GM23338 (cell line): ENCODE data around the gene ZNF445. TPM values are rescaled to one million over a fixed set of nuclear protein-coding genes. Genes with fewer than 3 reads are reported as not detected.
"Not testable (repeated sequence)": the region's sequence is repeated elsewhere in the genome, so short reads cannot be mapped to it uniquely, and the experiment has no call there.

Experiments
- ATAC-seq: fragments of 200-7000 bp; cut with Tn5 transposase; 3 replicates; pipeline ENCODE4 v1.9.1; 2020
- DNase-seq: peaks from one replicate; pipeline ENCODE4 v3.0.0-alpha.2; 2015; ENCODE audit warnings: low spot score
- H2AFZ ChIP-seq: fragments of 200-600 bp; sonication (generic); 2 replicates; pipeline ENCODE4 v1.8.0; 2016; ENCODE audit warnings: antibody characterized with exemption, mild to moderate bottlenecking, moderate library complexity
- H3F3A ChIP-seq: fragments of 200-600 bp; sonication (generic); replicated peaks from 2 replicates; pipeline ENCODE4 v1.8.0; 2017; ENCODE audit warnings: antibody characterized with exemption, mixed run types, low read depth
- H3K27ac ChIP-seq: fragments of 200-600 bp; sonication (generic); 2 replicates; pipeline ENCODE4 v1.6.1; 2016; ENCODE audit warnings: low read depth
- H3K27me3 ChIP-seq: fragments of 200-600 bp; sonication (generic); 2 replicates; pipeline ENCODE4 v1.8.0; 2016; ENCODE audit warnings: mild to moderate bottlenecking, mixed run types, moderate library complexity; ENCODE audit not compliant: insufficient read depth
- H3K36me3 ChIP-seq: fragments of 200-600 bp; sonication (generic); 2 replicates; pipeline ENCODE4 v1.8.0; 2016; ENCODE audit warnings: mild to moderate bottlenecking; ENCODE audit not compliant: insufficient read depth
- H3K4me1 ChIP-seq: fragments of 200-600 bp; sonication (generic); 2 replicates; pipeline ENCODE4 v1.8.0; 2016; ENCODE audit warnings: mild to moderate bottlenecking, moderate library complexity; ENCODE audit not compliant: insufficient read depth
- H3K4me2 ChIP-seq: fragments of 200-600 bp; sonication (generic); 2 replicates; pipeline ENCODE4 v1.7.1; 2017; ENCODE audit warnings: mixed run types
- H3K4me3 ChIP-seq: fragments of 200-600 bp; sonication (generic); 2 replicates; pipeline ENCODE4 v1.6.1; 2016; ENCODE audit warnings: mixed run types
- H3K79me2 ChIP-seq: fragments of 200-600 bp; sonication (generic); replicated peaks from 2 replicates; pipeline ENCODE4 v1.8.0; 2017; ENCODE audit warnings: mild to moderate bottlenecking; ENCODE audit not compliant: insufficient read depth
- H3K9me2 ChIP-seq: fragments of 200-600 bp; sonication (generic); 2 replicates; pipeline ENCODE4 v1.8.0; 2017; ENCODE audit not compliant: insufficient read depth
- H4K20me1 ChIP-seq: fragments of 200-600 bp; sonication (generic); replicated peaks from 2 replicates; pipeline ENCODE4 v1.8.0; 2017; ENCODE audit warnings: mild to moderate bottlenecking; ENCODE audit not compliant: insufficient read depth
- H3K27ac Mint-ChIP-seq: 2 replicates; pipeline ENCODE4 v1.8.0; 2020; ENCODE audit warnings: inconsistent platforms, mild to moderate bottlenecking, moderate library complexity, mixed read lengths
- H3K27me3 Mint-ChIP-seq: 3 replicates; pipeline ENCODE4 v1.8.0; 2022; ENCODE audit warnings: low read depth, mild to moderate bottlenecking, moderate library complexity, mixed read lengths, inconsistent platforms; ENCODE audit not compliant: insufficient read depth, poor library complexity
- H3K36me3 Mint-ChIP-seq: 3 replicates; pipeline ENCODE4 v1.8.0; 2021; ENCODE audit warnings: low read depth, mild to moderate bottlenecking, inconsistent platforms, moderate library complexity, mixed read lengths
- H3K4me1 Mint-ChIP-seq: 3 replicates; pipeline ENCODE4 v1.8.0; 2020; ENCODE audit warnings: mild to moderate bottlenecking, inconsistent platforms, mixed read lengths
- H3K4me3 Mint-ChIP-seq: 3 replicates; pipeline ENCODE4 v1.8.0; 2021; ENCODE audit warnings: moderate library complexity, mild to moderate bottlenecking, inconsistent platforms, mixed read lengths
- H3K9me3 Mint-ChIP-seq: 3 replicates; pipeline ENCODE4 v1.8.0; 2020; ENCODE audit warnings: moderate library complexity, mild to moderate bottlenecking, inconsistent platforms, mixed read lengths
- CREB1 ChIP-seq: fragments of 250-450 bp; sonication (Bioruptor Pico); IDR thresholded peaks from 2 replicates; pipeline ENCODE4 v1.5.0; 2020; ENCODE audit warnings: low read depth, mild to moderate bottlenecking, moderate library complexity
- EZH2 ChIP-seq: fragments of 200-600 bp; sonication (generic); IDR thresholded peaks from one replicate; pipeline ENCODE4 v1.8.0; 2017; ENCODE audit warnings: antibody characterized with exemption, mild to moderate bottlenecking, low read depth; ENCODE audit not compliant: unreplicated experiment
- EZH2phosphoT487 ChIP-seq: fragments of 200-600 bp; sonication (generic); IDR thresholded peaks from one replicate; pipeline ENCODE4 v1.8.1; 2018; ENCODE audit warnings: antibody characterized with exemption; ENCODE audit not compliant: unreplicated experiment
- JUNB ChIP-seq: IDR thresholded peaks from one replicate; pipeline ENCODE4 v1.6.1; 2016; ENCODE audit warnings: antibody characterized with exemption; ENCODE audit not compliant: unreplicated experiment
- NANOG ChIP-seq: IDR thresholded peaks from 2 replicates; pipeline ENCODE4 v1.6.1; 2016; ENCODE audit warnings: antibody characterized with exemption, borderline replicate concordance
- POLR2AphosphoS5 ChIP-seq: IDR thresholded peaks from 2 replicates; pipeline ENCODE4 v1.6.1; 2016; ENCODE audit warnings: antibody characterized with exemption, low read depth
- REST ChIP-seq: IDR thresholded peaks from one replicate; pipeline ENCODE4 v1.6.1; 2018; ENCODE audit warnings: antibody characterized with exemption; ENCODE audit not compliant: unreplicated experiment
- STAT1 ChIP-seq: IDR thresholded peaks from one replicate; pipeline ENCODE4 v1.6.1; 2016; ENCODE audit warnings: antibody characterized with exemption; ENCODE audit not compliant: unreplicated experiment
- ZNF114 ChIP-seq: fragments of 250-450 bp; sonication (Bioruptor Pico); IDR thresholded peaks from 2 replicates; pipeline ENCODE4 v1.5.0; 2020; ENCODE audit warnings: mild to moderate bottlenecking, moderate library complexity
- ZNF331 ChIP-seq: fragments of 250-450 bp; sonication (Bioruptor Pico); IDR thresholded peaks from 2 replicates; pipeline ENCODE4 v1.5.0; 2020; ENCODE audit warnings: low read depth, mild to moderate bottlenecking, moderate library complexity
- polyA plus RNA-seq: library from polyadenylated mRNA; unstranded; fragments of >200 nt; fragmentation: Nextera tagmentation; extraction: Ambion mirVana; gene quantifications from 2 replicates; pipeline ENCODE4 v1.2.1, GENCODE V29; 2016
- total RNA-seq: library from RNA; depleted of rRNA; stranded (reverse); fragments of >200 nt; shearing (Covaris generic); gene quantifications from 2 replicates; pipeline ENCODE4 v1.2.3, GENCODE V29; 2014
- TF ChIP-seq, protein P1 (sequence below): fragments of 250-450 bp; sonication (Bioruptor Pico); IDR thresholded peaks from 2 replicates; pipeline ENCODE4 v1.5.0; 2020; ENCODE audit warnings: mild to moderate bottlenecking, moderate library complexity
- TF ChIP-seq, protein P2 (sequence below): IDR thresholded peaks from 2 replicates; pipeline ENCODE4 v1.6.1; 2016; ENCODE audit warnings: antibody characterized with exemption

ZNF445 gene
- total and polyA plus RNA-seq, 2 experiments from 2014 or later: 2.7 to 16.6 TPM

- H3K27me3 ChIP-seq, H3K9me2 ChIP-seq, H3K4me2 ChIP-seq, H3K27ac ChIP-seq, H3K27ac Mint-ChIP-seq, ATAC-seq, H3K4me3 Mint-ChIP-seq, H3K4me3 ChIP-seq, DNase-seq, H3K4me1 Mint-ChIP-seq, H2AFZ ChIP-seq, H3K27me3 Mint-ChIP-seq, H3F3A ChIP-seq: not testable (repeated sequence)
- Histone ChIP-seq H3K36me3 (peaks cover 24% of the 10 kb centered on the region), H3K79me2 (peaks cover 61% of the 10 kb centered on the region), H4K20me1 (peaks cover 12% of the 10 kb centered on the region), H3K4me1 (peaks cover 13% of the 10 kb centered on the region; the same call in 1 of the 2 replicates)
- peaks cover 75% of the 10 kb centered on the region for H3K36me3 Mint-ChIP-seq
- peaks cover 48% of the 10 kb centered on the region for H3K9me3 Mint-ChIP-seq
Measured at GRCh38 chr3:44503178-44503577, 25.7 kb upstream of the ZNF445 start.

GRCh38 chr3:44501971-44502370 is 24.5 kb upstream of the ZNF445 start:
- peaks cover 4% of the 10 kb centered on the region for H3K4me1 Mint-ChIP-seq
- no peak overlapping the region for H3K4me3 Mint-ChIP-seq
- peaks cover 87% of the 10 kb centered on the region for H3K36me3 Mint-ChIP-seq
- Histone ChIP-seq H3K4me2 (no peak overlapping the region), H3F3A (no peaks in the 10 kb centered on the region), H4K20me1 (peaks cover 5% of the 10 kb centered on the region; the same call in 1 of the 2 replicates), H3K27me3 (no peaks in the 10 kb centered on the region), H3K79me2 (peaks cover 48% of the 10 kb centered on the region), H3K4me3 (no peak overlapping the region), H3K27ac (no peak overlapping the region), H2AFZ (no peak overlapping the region), H3K9me2 (0 out of 2 replicates have a peak, but pooled peaks cover 5% of the 10 kb centered on the region), H3K36me3 (peaks cover 32% of the 10 kb centered on the region), H3K4me1 (peaks cover 2% of the 10 kb centered on the region; the same call in 1 of the 2 replicates)
- DNase-seq: no peak
- H3K27me3 Mint-ChIP-seq: peaks cover 2% of the 10 kb centered on the region
- no peak overlapping the region for H3K27ac Mint-ChIP-seq
- ATAC-seq: no peak
- H3K9me3 Mint-ChIP-seq: peaks cover 57% of the 10 kb centered on the region
- TF ChIP-seq, protein P1, sequence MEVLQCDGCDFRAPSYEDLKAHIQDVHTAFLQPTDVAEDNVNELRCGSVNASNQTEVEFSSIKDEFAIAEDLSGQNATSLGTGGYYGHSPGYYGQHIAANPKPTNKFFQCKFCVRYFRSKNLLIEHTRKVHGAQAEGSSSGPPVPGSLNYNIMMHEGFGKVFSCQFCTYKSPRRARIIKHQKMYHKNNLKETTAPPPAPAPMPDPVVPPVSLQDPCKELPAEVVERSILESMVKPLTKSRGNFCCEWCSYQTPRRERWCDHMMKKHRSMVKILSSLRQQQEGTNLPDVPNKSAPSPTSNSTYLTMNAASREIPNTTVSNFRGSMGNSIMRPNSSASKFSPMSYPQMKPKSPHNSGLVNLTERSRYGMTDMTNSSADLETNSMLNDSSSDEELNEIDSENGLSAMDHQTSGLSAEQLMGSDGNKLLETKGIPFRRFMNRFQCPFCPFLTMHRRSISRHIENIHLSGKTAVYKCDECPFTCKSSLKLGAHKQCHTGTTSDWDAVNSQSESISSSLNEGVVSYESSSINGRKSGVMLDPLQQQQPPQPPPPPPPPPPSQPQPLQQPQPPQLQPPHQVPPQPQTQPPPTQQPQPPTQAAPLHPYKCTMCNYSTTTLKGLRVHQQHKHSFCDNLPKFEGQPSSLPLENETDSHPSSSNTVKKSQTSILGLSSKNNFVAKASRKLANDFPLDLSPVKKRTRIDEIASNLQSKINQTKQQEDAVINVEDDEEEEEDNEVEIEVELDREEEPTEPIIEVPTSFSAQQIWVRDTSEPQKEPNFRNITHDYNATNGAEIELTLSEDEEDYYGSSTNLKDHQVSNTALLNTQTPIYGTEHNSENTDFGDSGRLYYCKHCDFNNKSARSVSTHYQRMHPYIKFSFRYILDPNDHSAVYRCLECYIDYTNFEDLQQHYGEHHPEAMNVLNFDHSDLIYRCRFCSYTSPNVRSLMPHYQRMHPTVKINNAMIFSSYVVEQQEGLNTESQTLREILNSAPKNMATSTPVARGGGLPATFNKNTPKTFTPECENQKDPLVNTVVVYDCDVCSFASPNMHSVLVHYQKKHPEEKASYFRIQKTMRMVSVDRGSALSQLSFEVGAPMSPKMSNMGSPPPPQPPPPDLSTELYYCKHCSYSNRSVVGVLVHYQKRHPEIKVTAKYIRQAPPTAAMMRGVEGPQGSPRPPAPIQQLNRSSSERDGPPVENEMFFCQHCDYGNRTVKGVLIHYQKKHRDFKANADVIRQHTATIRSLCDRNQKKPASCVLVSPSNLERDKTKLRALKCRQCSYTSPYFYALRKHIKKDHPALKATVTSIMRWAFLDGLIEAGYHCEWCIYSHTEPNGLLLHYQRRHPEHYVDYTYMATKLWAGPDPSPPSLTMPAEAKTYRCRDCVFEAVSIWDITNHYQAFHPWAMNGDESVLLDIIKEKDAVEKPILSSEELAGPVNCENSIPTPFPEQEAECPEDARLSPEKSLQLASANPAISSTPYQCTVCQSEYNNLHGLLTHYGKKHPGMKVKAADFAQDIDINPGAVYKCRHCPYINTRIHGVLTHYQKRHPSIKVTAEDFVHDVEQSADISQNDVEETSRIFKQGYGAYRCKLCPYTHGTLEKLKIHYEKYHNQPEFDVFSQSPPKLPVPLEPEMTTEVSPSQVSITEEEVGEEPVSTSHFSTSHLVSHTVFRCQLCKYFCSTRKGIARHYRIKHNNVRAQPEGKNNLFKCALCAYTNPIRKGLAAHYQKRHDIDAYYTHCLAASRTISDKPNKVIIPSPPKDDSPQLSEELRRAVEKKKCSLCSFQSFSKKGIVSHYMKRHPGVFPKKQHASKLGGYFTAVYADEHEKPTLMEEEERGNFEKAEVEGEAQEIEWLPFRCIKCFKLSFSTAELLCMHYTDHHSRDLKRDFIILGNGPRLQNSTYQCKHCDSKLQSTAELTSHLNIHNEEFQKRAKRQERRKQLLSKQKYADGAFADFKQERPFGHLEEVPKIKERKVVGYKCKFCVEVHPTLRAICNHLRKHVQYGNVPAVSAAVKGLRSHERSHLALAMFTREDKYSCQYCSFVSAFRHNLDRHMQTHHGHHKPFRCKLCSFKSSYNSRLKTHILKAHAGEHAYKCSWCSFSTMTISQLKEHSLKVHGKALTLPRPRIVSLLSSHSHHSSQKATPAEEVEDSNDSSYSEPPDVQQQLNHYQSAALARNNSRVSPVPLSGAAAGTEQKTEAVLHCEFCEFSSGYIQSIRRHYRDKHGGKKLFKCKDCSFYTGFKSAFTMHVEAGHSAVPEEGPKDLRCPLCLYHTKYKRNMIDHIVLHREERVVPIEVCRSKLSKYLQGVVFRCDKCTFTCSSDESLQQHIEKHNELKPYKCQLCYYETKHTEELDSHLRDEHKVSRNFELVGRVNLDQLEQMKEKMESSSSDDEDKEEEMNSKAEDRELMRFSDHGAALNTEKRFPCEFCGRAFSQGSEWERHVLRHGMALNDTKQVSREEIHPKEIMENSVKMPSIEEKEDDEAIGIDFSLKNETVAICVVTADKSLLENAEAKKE (CRISPR knock-in tag): no peak
- TF ChIP-seq JUNB (no peak), ZNF114 (CRISPR knock-in tag) (no peak), NANOG (no peak), CREB1 (CRISPR knock-in tag) (no peak), EZH2 (no peak), POLR2AphosphoS5 (no peak), ZNF331 (CRISPR knock-in tag) (no peak), EZH2phosphoT487 (no peak), STAT1 (no peak), REST (no peak)
- TF ChIP-seq, protein P2, sequence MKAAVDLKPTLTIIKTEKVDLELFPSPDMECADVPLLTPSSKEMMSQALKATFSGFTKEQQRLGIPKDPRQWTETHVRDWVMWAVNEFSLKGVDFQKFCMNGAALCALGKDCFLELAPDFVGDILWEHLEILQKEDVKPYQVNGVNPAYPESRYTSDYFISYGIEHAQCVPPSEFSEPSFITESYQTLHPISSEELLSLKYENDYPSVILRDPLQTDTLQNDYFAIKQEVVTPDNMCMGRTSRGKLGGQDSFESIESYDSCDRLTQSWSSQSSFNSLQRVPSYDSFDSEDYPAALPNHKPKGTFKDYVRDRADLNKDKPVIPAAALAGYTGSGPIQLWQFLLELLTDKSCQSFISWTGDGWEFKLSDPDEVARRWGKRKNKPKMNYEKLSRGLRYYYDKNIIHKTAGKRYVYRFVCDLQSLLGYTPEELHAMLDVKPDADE: no peak
